ENCODE data around the gene SEMA6D. TPM values are rescaled to one million over a fixed set of nuclear protein-coding genes. Genes with fewer than 3 reads are reported as not detected.

The SEMA6D gene
- polyA plus RNA-seq, 1 donor (not counting 4 experiments of a cell fraction or from before 2014, with no cell fraction given), result 0.67 TPM

- Histone ChIP-seq H3K9ac (ENCODE audit: control insufficient read depth, extremely low read depth, insufficient read depth, low read length) (no peak overlapping the region), H4K20me1 (ENCODE audit: control insufficient read depth, extremely low read depth, insufficient read depth, low read length) (no peaks in the 10 kb centered on the region), H3K9me3 (ENCODE audit: control insufficient read depth, low read depth, low read length) (no peaks in the 10 kb centered on the region), H3K27ac (ENCODE audit: control insufficient read depth, insufficient read depth, low read length) (no peak overlapping the region), H3K4me3 (ENCODE audit: control insufficient read depth in 2 of 3, extremely low read depth in 1 of 3, insufficient read depth in 2 of 3, low read depth in 1 of 3, low read length in 3 of 3) (no peak overlapping the region), H2AFZ (ENCODE audit: control insufficient read depth, low read length) (no peak overlapping the region), H3K36me3 (ENCODE audit: control insufficient read depth in 2 of 2, extremely low read depth in 1 of 2, insufficient read depth in 2 of 2, low read length in 2 of 2) (no peaks in the 10 kb centered on the region), H3K27me3 (ENCODE audit: control insufficient read depth, extremely low read depth, insufficient read depth, low read length) (no peaks in the 10 kb centered on the region), H3K4me1 (ENCODE audit: control insufficient read depth, extremely low read depth, insufficient read depth, low read length) (no peaks in the 10 kb centered on the region), H3K79me2 (ENCODE audit: control insufficient read depth, insufficient read depth, low read length) (no peaks in the 10 kb centered on the region), H3K9me1 (ENCODE audit: control insufficient read depth, extremely low read depth, insufficient read depth, low read length) (no peaks in the 10 kb centered on the region), H3K4me2 (ENCODE audit: control insufficient read depth, extremely low read depth, insufficient read depth, low read depth, low read length) (no peak overlapping the region)
- TF ChIP-seq CTCF (optimal IDR thresholded peaks at IDR 0.05 in 1 of 3, IDR thresholded peaks at IDR 0.05 in 1 of 3, conservative IDR thresholded peaks at IDR 0.05 in 1 of 3; ENCODE audit: extremely low read depth in 1 of 3, insufficient read depth in 2 of 3, low read length in 3 of 3), result no peak
- TF ChIP-seq EZH2 (IDR thresholded peaks at IDR 0.05; ENCODE audit: low read length), result no peak
- dilution Hi-C loops (cut with MboI; ENCODE audit: extremely low pct_ligation_motif_present, low sequenced_read_pairs), result no loop called here
- DNase-seq (ENCODE audit: low read depth, low spot score) (no peak), FAIRE-seq (no peak)
Observed at GRCh38 chr15:47741907-47742306, 24.6 kb downstream of the SEMA6D start.

DNA sequence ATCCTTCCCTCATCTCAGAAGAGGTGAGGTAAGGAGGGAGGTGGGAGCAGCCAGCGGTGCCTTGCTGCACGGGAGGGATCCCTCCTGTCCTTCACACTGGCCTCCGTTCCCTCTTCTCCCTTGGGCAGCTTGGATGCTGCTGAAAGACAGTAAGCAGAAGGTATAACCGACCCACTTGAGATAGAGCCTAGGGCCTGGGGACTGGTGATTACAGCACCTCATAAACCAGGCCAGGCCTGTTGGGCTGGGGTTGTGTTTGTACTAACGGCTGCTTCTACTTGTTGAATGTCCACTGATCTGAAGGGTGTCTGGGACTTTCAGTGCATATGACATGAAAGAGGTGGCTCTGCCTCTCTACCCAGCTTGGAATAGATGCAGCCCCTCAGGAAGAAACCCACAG, 25.0 kb downstream of the SEMA6D start:
- no peaks in the 10 kb centered on the region for H4K20me1 ChIP-seq (ENCODE audit: control insufficient read depth, extremely low read depth, insufficient read depth, low read length)
- H3K27ac ChIP-seq (ENCODE audit: control insufficient read depth, insufficient read depth, low read length), result no peak overlapping the region
- FAIRE-seq (no peak), DNase-seq (ENCODE audit: low read depth, low spot score) (no peak)
- TF ChIP-seq CTCF (optimal IDR thresholded peaks at IDR 0.05 in 1 of 3, IDR thresholded peaks at IDR 0.05 in 1 of 3, conservative IDR thresholded peaks at IDR 0.05 in 1 of 3; ENCODE audit: extremely low read depth in 1 of 3, insufficient read depth in 2 of 3, low read length in 3 of 3) (no peak), EZH2 (IDR thresholded peaks at IDR 0.05; ENCODE audit: low read length) (no peak)
- H3K9me1 ChIP-seq (ENCODE audit: control insufficient read depth, extremely low read depth, insufficient read depth, low read length), result no peaks in the 10 kb centered on the region
- no peaks in the 10 kb centered on the region for H3K36me3 ChIP-seq (ENCODE audit: control insufficient read depth in 2 of 2, extremely low read depth in 1 of 2, insufficient read depth in 2 of 2, low read length in 2 of 2)
- H3K4me2 ChIP-seq (ENCODE audit: control insufficient read depth, extremely low read depth, insufficient read depth, low read depth, low read length), result no peak overlapping the region
- H3K79me2 ChIP-seq (ENCODE audit: control insufficient read depth, insufficient read depth, low read length), result no peaks in the 10 kb centered on the region
- no peak overlapping the region for H2AFZ ChIP-seq (ENCODE audit: control insufficient read depth, low read length)
- no peaks in the 10 kb centered on the region for H3K27me3 ChIP-seq (ENCODE audit: control insufficient read depth, extremely low read depth, insufficient read depth, low read length)
- no peak overlapping the region for H3K9ac ChIP-seq (ENCODE audit: control insufficient read depth, extremely low read depth, insufficient read depth, low read length)
- H3K4me1 ChIP-seq (ENCODE audit: control insufficient read depth, extremely low read depth, insufficient read depth, low read length), result no peaks in the 10 kb centered on the region
- H3K9me3 ChIP-seq (ENCODE audit: control insufficient read depth, low read depth, low read length), result no peaks in the 10 kb centered on the region
- no peak overlapping the region for H3K4me3 ChIP-seq (ENCODE audit: control insufficient read depth in 2 of 3, extremely low read depth in 1 of 3, insufficient read depth in 2 of 3, low read depth in 1 of 3, low read length in 3 of 3)
- dilution Hi-C loops (cut with MboI; ENCODE audit: extremely low pct_ligation_motif_present, low sequenced_read_pairs), result no loop called here
